DLD1 (cell line): Measurements from ENCODE around the gene CIRBP.
"Not testable (repeated sequence)": the region's sequence is repeated elsewhere in the genome, so short reads cannot be mapped to it uniquely, and the experiment has no call there.

ENCODE experiments used
- in situ Hi-C: cut with HindIII; loops from 2 replicates; pipeline ENCODE4 v1.10.0; 2017; ENCODE audit warnings: low sequenced_read_pairs

CIRBP gene

GRCh38 chr19:1289686-1290025, 20.5 kb downstream of the CIRBP start:
- in situ Hi-C loops = no loop called here

- in situ Hi-C loops = no loop called here
Observed at GRCh38 chr19:1290196-1290702, 21.1 kb downstream of the CIRBP start.

GRCh38 chr19:1290703-1291651, 21.8 kb downstream of the CIRBP start:
- in situ Hi-C loops = no loop called here

GRCh38 chr19:1291761-1292418, 22.8 kb downstream of the CIRBP start:
- in situ Hi-C loops = no loop called here

GRCh38 chr19:1292419-1293151, 23.5 kb downstream of the CIRBP start:
- in situ Hi-C loops = no loop called here

- in situ Hi-C loops = no loop called here
Observed at GRCh38 chr19:1293782-1294604, 24.9 kb downstream of the CIRBP start.

- in situ Hi-C loops = no loop called here
Observed at GRCh38 chr19:1294688-1295087, 25.6 kb downstream of the CIRBP start.

GRCh38 chr19:1295169-1296012, 26.3 kb downstream of the CIRBP start:
- in situ Hi-C loops = no loop called here

DNA sequence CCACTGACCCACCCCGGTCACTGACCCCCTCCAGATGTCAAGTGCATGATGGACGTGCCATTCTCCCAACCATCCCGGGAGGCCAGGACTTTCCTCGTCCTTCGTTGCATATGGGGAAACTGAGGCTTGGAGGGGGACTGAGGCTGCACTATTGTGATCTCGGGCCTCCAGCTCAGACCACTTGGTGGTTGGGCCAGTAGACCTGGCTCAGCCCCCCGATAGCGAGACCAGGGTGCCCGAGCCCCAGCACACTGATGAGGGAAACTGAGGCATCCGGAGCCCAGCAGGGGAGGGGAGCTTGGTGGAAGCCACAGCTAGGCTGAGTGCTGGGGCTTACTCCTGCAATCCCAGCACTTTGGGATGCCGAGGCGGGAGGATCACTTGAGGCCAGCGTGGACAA, 26.9 kb downstream of the CIRBP start:
- in situ Hi-C loops = no loop called here

DNA sequence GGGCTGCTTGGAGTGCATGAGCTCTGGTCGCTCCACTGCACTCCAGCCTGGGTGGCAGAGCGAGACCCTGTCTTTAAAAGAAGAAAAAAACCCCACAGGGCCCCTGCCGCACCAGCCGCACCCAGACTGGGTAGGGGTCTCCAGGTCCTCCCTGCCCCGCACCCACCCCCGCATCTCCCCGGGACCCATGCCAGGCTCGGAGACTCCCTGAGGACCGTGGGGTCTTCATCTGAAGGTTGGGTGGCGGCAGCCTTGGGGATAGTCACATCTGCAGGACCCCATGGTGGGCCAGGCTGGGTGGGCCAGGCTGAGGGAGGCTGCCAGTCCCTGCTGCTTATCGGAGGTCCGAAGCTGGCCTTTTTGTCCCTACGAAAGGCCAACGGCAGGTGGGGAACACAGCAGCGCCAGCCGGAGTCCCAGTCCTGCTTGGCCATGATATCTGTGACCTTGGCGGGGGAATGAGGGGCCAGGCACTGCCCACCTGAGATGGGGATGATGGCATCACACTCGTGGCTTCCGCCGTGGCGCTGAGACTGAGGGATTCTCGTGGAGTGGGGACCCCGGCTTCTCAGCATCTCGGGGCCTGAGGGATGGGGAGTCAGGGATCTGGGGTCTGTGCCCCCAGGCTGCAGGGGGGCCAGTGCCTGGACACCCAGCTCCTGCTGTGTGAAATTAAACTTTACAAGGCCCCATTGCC, 27.6 kb downstream of the CIRBP start:
- in situ Hi-C loops = no loop called here

DNA sequence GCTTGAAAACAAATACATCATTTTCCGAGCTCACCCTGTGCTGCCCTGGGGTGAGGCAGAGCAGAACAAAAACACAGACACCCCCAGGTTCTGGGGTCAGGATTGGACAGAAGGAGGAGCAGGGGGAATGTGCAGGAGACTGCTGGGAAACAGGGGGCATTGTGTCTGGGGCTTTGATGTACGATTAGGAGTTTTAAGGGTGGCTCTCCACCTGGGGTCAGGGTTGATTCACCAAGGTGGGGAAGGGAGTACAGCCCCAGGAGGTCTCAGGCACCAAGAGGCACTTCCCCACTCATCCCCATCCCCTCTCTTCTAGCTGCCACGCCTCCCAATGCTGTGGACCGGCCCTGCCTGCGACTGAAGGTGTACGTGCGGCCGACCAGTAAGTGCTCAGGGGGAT, 29.1 kb downstream of the CIRBP start:
- in situ Hi-C loops = no loop called here

- in situ Hi-C loops = no loop called here
Observed at GRCh38 chr19:1299801-1300200, 30.7 kb downstream of the CIRBP start.

DNA sequence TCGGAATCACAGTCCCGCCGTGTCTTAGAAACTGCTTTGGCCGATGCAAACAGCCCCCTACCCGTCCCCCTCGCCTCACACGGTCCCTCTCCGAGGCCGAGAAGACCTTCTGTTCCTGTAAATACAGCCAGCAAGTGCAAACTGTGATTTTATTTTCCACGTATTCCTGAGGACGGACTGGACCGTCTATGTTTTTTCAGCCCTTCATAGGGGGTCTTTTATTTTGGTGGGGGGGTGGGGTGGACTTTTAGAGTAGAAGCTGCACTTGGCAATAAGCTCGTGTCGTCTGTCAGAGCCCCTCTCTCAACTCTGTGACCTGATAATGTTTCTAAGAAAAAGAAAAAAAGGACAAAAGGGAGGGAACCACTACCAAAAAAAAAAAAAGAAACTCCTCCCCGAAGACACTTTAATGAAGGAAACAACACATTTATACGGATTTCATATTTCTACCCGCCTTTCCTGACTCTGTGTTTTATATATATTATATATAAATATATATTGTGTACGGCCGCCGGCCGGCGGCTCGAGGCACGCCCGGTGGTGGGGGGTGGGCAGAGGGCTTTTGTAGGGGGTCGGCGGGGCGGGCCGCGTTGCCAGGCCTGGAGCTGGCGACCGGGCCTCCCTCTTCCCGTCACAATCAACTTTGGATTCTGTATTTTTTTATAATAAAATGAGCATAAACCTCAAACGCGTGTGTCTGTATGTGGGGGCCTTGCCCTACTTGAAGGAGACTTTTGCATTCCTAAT, 31.8 kb downstream of the CIRBP start:
- in situ Hi-C loops = no loop called here

DNA sequence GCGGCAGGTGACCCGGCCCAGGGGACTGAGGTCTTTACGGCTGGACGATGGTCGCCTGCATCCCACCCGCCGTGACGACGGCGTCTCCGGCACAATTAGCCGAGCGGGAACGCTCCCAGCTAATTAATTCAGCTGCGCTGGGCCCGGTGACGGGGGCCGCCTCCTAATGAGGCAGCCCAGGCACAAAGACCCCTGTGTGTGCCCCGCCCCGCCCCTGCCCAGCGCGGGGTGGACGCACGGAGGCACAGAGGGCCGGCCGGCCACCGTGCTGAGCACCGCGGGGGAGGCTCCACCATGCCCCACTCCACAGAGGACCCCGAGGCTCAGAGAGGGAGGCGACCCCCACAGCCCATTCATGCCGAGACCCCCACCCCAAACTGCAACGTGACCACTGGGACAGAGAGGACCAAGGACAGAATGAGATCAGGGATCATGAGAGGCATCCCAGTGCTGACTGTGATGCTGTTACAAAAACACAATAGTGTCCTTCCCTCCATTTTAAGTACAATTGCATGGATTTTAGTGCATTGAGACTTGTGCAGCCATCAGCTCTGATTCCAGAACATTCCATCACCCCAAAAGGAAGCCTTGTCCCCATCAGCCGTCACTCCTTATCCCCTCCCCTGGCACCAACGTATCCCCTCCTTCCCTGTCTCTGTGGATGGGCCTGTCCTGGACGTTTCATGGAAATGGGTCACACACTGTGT, 33.6 kb downstream of the CIRBP start:
- in situ Hi-C loops = no loop called here

- in situ Hi-C loops = no loop called here
Observed at GRCh38 chr19:1304197-1304924, 35.2 kb downstream of the CIRBP start.

GRCh38 chr19:1305354-1305753, 36.2 kb downstream of the CIRBP start:
- in situ Hi-C loops = not testable (repeated sequence)

- in situ Hi-C loops = no loop called here
Observed at GRCh38 chr19:1307320-1307719, 38.2 kb downstream of the CIRBP start.
